Loucy (cell line): ENCODE results near the gene GAL3ST3.

ENCODE experiments used
- CTCF ChIP-seq: fragments of 200-600 bp; sonication (generic); conservative IDR thresholded peaks from 2 replicates; pipeline ENCODE4 v1.5.1; 2014; ENCODE audit warnings: mild to moderate bottlenecking, antibody characterized with exemption, low read length
- EZH2phosphoT487 ChIP-seq: fragments of 200-600 bp; IDR thresholded peaks from 2 replicates; pipeline ENCODE4 v1.6.1; 2018; ENCODE audit warnings: antibody characterized with exemption, mild to moderate bottlenecking, moderate library complexity, borderline replicate concordance

- TF ChIP-seq CTCF (no peak), EZH2phosphoT487 (no peak)
Observed at GRCh38 chr11:66083767-66084166, 34.8 kb upstream of the GAL3ST3 start.
